Activated CD4-positive, alpha-beta T cell treated with anti-CD3 and anti-CD28 coated beads, Interleukin-2, amount 50 U/mL, for 4 hours (primary cell): ENCODE results near the gene PEX5.
"Not testable (repeated sequence)": the region's sequence is repeated elsewhere in the genome, so short reads cannot be mapped to it uniquely, and the experiment has no call there.

Experiments
- DNase-seq, 2 experiments: peaks; one replicate each; pipeline ENCODE4 v3.0.0-alpha.2; 2020

Gene PEX5

DNA sequence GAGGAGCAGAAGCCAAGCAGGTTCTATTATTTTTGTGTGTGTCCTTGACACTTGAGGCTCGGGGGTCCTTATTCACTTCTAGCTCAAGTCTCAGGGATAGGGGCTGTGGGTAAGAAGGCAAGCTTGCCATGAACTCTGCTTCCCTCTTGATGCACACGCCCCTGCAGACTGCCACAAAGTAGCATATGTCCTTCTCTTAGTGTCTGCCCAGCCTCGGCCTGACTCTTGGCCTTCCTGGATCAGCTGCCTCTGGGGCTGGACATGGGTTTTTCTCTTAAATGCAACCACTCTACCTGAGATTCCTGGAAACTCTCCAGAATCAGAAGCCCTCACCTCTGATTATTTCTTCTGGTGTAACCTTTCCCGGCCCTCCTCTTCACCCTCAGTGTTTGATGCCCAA, 28.2 kb upstream of the PEX5 start:
- no peak for DNase-seq

GRCh38 chr12:7161811-7162210, 27.7 kb upstream of the PEX5 start:
- DNase-seq = no peak

DNA sequence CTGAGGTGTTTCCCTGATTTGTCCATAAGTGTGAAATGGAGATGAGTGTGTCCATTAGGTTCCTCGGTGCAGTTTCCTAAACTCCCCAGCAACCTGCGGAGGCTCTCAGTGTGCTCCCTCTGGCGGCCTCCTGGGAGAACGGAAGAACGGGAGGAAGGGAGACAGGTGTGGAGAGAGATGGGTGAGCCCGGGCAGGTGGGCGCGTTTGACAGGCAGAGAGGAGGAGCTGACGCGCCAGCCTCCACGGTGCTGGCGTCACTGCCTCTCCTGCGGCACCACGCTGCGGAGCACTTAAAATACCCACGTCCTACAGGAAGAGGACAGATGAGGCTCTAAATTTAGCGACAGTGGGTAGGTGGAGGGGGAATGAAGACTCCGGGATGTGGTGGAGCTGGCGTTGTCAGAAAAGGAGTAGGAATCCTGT, 26.8 kb upstream of the PEX5 start:
- DNase-seq = peak; percentile 6 to 9

DNA sequence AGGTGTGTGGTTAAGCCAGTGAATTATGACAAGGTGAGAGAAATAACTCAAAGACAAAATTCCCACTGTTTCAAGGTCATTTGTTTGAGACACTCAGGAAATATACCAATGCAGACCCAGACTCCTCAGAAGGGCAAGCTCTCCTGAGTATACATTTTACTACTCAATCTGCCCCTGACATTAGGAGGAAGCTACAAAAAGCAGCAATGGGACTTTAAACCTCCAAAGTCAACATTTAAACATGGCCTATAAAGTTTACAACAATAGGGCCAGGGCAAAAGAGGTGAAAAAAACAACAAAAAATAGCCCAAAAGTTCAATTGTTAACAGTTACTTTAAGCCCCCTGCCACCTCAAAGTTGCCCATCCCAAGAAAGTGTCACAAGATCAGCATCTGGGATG, 19.5 kb upstream of the PEX5 start:
- no peak for DNase-seq

DNA sequence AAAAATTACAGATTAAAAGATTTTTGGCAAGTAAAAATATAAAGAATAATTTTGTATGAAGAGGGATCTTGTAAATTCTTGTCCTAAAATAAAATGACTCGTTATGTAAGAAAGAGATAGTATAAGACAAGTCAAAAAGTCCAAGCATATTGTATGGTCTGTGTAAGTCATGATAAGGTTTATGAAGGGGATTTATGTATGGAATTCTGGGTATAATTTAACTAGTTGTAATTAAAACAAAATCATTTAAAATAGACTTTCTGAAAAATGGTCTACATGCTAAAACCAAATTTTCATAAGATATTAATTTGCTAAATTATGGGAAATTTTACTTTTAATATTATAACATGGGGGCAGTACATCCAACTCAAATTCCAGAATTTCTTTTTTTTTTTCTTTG, 17.6 kb upstream of the PEX5 start:
- no peak for DNase-seq

- no peak for DNase-seq
Measured at GRCh38 chr12:7175493-7175892, 14.0 kb upstream of the PEX5 start.

DNA sequence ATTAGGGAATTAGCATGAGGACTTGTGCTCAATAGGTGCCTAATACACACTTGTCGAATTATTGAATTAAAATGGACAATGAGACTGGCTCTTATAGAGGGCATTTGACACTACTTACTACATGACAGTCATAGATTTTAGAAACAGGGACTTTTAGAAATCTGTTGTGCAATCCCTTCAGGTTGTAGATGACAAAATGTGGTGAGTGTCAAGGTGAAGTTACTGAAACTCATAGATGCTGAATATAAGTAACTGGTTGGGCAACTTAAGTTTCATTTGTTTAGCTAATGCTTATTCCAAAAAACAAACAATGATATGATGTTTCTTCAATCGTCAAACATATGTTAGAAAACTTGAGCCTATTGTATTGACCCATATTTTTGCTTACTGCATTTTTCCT, 12.9 kb upstream of the PEX5 start:
- DNase-seq = no peak

DNA sequence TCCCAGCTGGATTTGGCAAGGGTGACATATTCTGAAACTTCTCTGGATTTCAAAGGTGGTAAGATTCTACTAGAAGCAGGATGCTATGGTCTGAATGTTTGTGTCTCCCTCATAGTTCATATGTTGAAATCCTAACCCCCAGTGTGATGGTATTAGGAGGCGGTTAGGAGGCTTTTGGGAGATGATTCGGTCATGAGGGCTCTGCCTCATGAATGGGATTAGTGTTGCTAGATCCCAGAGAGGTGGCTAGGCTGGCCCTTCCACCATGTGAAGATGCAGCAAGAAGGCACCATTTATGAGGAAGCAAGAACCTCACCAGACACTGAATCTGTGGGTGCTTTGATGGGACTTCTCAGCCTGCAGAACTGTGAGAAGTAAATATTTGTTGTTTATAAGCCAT, 11.0 kb upstream of the PEX5 start:
- no peak for DNase-seq

- no peak for DNase-seq
Measured at GRCh38 chr12:7180685-7181084, 8.8 kb upstream of the PEX5 start.

DNA sequence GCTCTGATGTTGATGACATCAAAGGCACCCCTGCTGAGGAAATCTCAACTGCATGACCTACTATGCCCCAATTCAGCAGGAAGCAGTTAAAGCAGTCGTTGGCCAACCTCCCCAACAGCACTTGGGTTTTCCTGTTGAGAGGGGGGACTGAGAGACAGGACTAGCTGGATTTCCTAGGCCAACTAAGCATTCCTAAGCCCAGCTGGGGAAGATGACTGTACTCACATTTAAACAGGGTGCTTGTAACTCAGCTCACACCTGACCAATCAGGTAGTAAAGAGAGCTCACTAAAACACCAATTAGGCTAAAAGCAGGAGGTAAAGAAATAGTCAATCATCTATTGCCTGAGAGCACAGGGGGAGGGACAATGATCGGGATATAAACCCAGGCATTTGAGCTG, 3.4 kb upstream of the PEX5 start:
- DNase-seq = not testable (repeated sequence)

DNA sequence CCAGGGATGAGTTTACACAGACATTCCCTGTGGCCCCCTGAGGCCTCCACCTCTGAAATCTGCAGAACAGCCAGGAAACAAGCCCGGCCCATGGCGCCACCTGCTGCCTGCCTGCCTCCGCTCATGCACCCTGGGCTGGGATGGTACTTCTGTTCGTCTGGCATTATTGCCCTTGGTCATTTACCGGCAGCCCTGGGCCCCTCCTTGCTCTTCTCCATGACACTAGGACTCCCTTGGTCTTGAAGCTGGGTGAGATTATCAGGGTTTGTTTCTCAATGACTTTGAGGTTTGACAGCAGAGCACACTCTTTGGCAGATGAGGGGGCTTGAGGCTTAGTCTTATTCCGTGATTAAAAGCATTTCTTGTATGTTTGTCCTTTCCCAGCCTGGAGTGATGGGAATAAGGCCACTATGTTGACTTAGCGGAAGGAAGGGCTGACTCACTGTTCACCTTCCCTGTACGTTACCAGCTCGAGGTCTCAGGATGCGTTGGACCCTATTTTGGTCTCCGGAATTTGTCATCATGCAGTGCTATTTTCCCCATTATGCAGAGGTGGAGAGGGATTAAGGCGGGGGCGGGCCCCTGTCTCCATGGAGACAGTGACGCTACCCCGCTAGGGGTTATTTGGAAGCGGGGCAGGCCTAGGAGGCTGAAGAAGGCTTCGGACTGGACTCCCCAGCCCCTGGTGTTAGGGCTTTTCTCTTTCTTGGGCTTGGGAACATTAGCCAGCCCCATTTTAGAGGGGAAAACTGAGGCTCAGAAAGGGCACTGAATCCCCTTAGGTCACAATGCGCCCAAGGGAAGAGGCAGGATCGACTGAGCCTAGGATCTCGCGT, 706 bp upstream of the PEX5 start:
- peak; percentile 46 to 54 for DNase-seq

GRCh38 chr12:7190268-7191055, 976 bp downstream of the PEX5 start:
- no peak for DNase-seq

DNA sequence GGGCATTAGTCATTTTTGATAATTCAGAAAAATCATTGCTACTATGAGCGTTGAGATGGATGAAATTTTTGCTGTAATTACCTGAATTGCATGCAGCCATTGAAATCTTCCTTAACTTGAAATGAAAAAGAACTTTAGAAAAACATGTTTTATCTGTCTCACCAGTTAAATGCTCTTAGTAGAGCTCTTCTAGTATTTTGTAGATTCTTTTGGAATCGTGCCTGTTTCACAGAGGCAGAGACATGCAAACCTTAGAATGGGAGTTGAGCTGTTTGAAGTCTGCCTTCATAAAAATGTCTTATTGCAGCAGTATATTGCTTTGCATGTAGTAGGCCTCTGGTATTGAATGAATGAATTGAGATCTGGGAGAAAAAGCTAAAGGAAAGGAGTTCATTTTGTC, 4.2 kb downstream of the PEX5 start:
- no peak for DNase-seq

GRCh38 chr12:7197841-7198240, 8.4 kb downstream of the PEX5 start:
- DNase-seq = no peak

DNA sequence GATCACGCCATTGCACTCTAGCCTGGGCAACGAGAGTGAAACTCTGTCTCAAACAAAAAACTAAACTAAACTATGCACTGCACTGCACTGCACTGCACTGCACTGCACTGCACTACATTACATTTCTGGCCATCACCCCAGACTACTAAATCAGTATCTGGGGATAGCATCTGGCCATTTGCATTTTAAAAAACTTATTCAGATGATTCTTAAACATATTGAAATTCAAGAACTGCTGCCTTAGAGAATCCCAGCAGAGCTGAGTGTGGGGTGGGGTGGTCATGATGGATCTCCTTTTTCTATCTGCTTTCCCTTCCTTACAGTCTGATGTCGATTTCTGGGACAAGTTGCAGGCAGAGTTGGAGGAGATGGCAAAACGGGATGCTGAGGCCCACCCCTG, 13.6 kb downstream of the PEX5 start:
- DNase-seq = no peak

DNA sequence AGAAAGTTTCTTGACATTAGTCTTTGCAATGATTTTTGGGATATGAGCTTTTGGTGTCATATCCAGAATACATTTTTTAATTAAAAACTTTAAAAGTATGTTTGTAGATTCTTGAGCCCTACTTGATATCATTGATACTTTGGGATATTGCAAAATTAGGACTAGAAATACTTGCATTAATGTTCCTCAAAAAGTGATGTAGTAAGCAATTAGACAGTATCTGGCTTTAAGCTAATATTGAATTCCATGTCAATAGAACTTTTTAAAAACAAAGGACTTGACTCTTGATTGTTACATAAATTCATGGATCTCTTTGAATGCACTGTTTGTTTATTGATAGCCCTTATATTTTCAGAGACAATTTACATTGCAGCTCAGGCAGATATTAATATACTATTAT, 15.6 kb downstream of the PEX5 start:
- DNase-seq = no peak

DNA sequence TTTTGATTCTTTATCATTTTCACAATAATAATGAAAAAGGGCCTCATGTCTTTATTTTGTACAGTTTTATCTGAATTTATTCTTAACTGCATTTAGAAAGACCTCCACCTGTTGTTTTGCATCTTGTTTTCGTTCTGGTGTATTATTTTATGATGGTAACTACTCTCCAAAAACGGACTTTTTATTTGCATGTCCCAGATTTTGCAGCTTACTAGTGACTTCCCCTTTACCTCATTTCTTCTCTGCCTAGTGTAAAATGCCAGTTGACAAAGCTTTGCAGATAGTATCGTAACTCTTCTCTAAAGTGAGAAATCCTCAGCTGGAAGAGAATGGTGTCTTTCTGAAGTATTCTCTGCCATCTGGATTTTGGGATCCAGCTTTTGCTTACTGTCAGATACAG, 17.2 kb downstream of the PEX5 start:
- no peak for DNase-seq

DNA sequence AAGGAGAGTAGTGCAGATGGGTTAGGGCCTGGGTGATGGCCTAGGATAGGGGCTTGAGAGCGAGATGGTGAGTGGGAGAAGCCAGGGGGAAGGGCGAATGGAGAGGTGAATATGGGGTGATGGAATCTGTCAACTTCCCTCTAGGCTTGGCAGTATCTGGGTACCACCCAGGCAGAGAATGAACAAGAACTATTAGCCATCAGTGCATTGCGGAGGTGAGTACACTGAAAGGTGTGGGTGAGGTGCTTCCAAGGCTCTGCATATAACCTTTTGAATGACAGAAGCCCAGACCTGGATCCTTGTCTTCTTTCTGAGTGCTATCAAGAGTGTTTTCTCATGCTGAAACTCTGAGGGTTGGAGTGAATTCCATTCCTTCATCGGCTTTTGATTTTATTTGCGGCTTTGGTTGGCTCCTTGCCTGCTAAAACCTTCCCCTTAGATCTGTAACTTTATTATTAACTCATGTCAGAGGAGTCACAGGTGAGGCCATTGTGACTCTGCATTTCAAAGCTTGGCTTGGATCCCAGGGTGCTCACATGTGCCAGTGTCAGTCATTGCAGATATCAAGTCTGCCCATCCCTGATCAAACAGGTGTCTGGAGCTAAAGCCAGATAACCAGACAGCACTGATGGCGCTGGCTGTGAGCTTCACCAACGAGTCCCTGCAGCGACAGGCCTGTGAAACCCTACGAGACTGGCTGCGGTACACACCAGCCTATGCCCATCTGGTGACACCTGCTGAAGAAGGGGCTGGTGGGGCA, 18.6 kb downstream of the PEX5 start:
- DNase-seq = no peak

DNA sequence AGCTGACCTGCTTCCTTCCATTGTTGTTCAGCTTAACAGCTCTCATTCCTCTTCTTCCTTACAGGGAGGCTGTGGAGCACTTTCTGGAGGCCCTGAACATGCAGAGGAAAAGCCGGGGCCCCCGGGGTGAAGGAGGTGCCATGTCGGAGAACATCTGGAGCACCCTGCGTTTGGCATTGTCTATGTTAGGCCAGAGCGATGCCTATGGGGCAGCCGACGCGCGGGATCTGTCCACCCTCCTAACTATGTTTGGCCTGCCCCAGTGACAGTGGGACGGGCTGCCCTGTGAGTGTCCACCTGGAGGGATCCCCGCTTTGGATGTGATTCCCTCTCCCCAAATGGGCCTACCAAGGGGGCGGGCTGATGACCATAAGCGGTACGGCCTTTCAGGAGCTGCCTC, 20.5 kb downstream of the PEX5 start:
- DNase-seq = no peak

- no peak for DNase-seq
Measured at GRCh38 chr12:7210642-7211151, 21.2 kb downstream of the PEX5 start.

DNA sequence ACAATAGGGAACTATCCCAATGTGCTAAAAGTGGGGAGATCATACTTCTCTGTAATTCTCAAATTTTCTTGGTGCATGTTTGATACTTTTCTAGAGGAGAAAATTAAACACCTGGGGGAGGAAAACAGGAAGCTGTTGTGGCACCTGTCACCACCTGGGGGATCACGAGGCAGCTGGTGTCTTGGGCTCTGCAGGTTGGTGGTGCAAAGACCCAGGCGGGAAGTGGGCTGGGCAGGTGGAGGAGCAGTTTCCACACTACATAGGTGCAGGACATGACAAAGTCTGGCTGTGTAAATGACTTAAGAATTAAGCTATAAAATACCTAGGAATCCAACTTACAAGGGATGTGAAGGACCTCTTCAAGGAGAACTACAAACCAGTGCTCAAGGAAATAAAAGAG, 23.2 kb downstream of the PEX5 start:
- DNase-seq = no peak

DNA sequence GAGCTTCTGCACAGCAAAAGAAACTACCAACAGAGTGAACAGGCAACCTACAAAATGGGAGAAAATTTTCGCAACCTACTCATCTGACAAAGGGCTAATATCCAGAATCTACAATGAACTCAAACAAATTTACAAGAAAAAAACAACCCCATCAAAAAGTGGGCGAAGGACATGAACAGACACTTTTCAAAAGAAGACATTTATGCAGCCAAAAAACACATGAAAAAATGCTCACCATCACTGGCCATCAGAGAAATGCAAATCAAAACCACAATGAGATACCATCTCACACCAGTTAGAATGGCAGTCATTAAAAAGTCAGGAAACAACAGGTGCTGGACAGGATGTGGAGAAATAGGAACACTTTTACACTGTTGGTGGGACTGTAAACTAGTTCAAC, 24.3 kb downstream of the PEX5 start:
- DNase-seq = not testable (repeated sequence)

- no peak for DNase-seq
Measured at GRCh38 chr12:7217475-7218069, 28.1 kb downstream of the PEX5 start.
